ENCODE results near the gene NFYB. TPM values are rescaled to one million over a fixed set of nuclear protein-coding genes. Genes with fewer than 3 reads are reported as not detected.
"Not testable (repeated sequence)": the region's sequence is repeated elsewhere in the genome, so short reads cannot be mapped to it uniquely, and the experiment has no call there.

Gene NFYB
- polyA plus RNA-seq, 6 donors from 2014 or later: 24.2 to 44.4 (median 32.3) TPM

DNA sequence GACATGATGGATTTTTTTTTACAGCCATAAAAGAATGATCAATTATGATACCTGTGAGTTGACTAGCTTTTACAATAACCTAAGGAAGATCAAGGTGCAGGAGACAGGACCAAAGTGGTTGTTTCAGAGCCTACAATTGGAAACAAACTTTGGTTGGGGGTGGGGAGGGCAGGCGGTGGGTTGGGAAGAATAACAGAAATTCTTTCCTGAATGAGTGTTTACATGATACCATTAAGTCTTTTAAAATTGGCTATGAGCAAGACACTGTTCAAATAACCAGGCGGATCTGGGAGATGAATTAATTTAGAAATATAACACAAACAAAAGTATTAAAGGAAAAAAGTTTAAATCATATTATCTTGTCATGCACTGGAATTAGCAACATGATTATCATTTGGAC is 7.2 kb downstream of the NFYB start:
- no peaks in the 10 kb centered on the region for H3K9me3 Mint-ChIP-seq
- DNase-seq: no peak
- H3K27ac Mint-ChIP-seq: no peak overlapping the region
- no peak for ATAC-seq (ENCODE audit: low read depth in 2 of 2)
- peaks cover 13 to 17% (median 14%) of the 10 kb centered on the region in 3 donors for H3K4me1 Mint-ChIP-seq
- H3K36me3 Mint-ChIP-seq: peaks cover 8 to 10% of the 10 kb centered on the region in 2 donors
- no peaks in the 10 kb centered on the region for H3K27me3 Mint-ChIP-seq
- H3K4me3 Mint-ChIP-seq: no peak overlapping the region

- Mint-ChIP-seq H3K4me1 (peaks cover 3 to 7% (median 7%) of the 10 kb centered on the region in 3 donors), H3K27ac (no peak overlapping the region), H3K4me3 (no peak overlapping the region), H3K27me3 (no peaks in the 10 kb centered on the region), H3K36me3 (peaks cover 0 to 5% of the 10 kb centered on the region in 2 donors), H3K9me3 (no peaks in the 10 kb centered on the region)
- DNase-seq (no peak), ATAC-seq (ENCODE audit: low read depth in 2 of 2) (no peak)
These were observed 11.5 kb downstream of the NFYB start for GRCh38 chr12:104126548-104126947.

- H3K4me3 Mint-ChIP-seq: no peak overlapping the region
- ATAC-seq (ENCODE audit: low read depth in 2 of 2) (no peak), DNase-seq (no peak)
- H3K9me3 Mint-ChIP-seq: no peaks in the 10 kb centered on the region
- no peaks in the 10 kb centered on the region for H3K27me3 Mint-ChIP-seq
- H3K4me1 Mint-ChIP-seq: no peaks in the 10 kb centered on the region
- H3K27ac Mint-ChIP-seq: no peak overlapping the region
- peaks cover 0 to 16% of the 10 kb centered on the region in 2 donors for H3K36me3 Mint-ChIP-seq
These were observed 15.7 kb downstream of the NFYB start for GRCh38 chr12:104122298-104122697.

DNA sequence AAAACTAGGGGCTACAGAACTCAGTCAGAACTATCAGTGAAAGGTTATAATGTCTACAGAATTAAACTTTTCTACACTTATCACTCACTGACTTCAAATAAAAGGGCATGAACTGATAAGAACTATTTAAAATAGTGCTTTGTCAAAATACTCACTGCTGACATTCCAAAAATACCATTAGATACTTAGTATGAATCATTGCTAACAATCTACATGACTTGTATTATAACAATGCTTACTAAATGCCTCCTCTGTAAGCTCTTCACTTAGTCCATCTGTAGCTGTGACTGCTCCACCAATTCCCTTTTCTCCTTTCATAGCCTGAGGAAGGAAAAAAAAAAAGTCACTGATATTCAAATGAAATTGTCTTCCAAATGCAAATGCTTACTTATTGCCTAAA is 17.0 kb downstream of the NFYB start:
- ATAC-seq (ENCODE audit: low read depth in 2 of 2) (no peak), DNase-seq (no peak)
- Mint-ChIP-seq H3K4me1 (peaks cover 0 to under 1% (median 0%) of the 10 kb centered on the region in 3 donors), H3K27ac (no peak overlapping the region), H3K27me3 (no peaks in the 10 kb centered on the region), H3K36me3 (peaks cover 0 to 14% of the 10 kb centered on the region in 2 donors), H3K9me3 (no peaks in the 10 kb centered on the region), H3K4me3 (no peak overlapping the region)

DNA sequence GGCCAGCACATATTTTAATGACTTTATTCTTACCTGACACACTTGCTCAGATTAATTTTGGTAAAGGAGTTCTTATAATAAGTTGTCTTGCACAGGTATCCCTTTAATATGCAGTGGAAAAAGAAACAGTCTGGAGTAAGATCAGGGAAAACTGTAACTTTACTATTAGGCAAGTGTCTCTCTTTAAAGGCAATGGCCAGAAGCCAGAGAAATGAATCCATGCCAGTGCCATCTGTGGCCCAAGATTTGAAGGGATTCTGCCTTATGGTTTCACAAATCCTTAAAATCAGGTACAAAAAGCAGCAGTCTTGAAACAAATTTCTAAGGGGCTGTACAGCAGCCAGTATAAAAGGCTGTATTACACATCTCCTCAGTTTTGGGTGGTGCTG is 22.4 kb downstream of the NFYB start:
- no peaks in the 10 kb centered on the region for H3K9me3 Mint-ChIP-seq
- ATAC-seq (ENCODE audit: low read depth in 2 of 2) (no peak), DNase-seq (no peak)
- H3K4me1 Mint-ChIP-seq: peaks cover 0 to 5% (median 2%) of the 10 kb centered on the region in 3 donors
- no peak overlapping the region for H3K4me3 Mint-ChIP-seq
- peak overlapping the region in 1 of 6 donors; percentile 29 for H3K27ac Mint-ChIP-seq
- no peaks in the 10 kb centered on the region for H3K27me3 Mint-ChIP-seq
- peaks cover 0 to 8% of the 10 kb centered on the region in 2 donors for H3K36me3 Mint-ChIP-seq

DNA sequence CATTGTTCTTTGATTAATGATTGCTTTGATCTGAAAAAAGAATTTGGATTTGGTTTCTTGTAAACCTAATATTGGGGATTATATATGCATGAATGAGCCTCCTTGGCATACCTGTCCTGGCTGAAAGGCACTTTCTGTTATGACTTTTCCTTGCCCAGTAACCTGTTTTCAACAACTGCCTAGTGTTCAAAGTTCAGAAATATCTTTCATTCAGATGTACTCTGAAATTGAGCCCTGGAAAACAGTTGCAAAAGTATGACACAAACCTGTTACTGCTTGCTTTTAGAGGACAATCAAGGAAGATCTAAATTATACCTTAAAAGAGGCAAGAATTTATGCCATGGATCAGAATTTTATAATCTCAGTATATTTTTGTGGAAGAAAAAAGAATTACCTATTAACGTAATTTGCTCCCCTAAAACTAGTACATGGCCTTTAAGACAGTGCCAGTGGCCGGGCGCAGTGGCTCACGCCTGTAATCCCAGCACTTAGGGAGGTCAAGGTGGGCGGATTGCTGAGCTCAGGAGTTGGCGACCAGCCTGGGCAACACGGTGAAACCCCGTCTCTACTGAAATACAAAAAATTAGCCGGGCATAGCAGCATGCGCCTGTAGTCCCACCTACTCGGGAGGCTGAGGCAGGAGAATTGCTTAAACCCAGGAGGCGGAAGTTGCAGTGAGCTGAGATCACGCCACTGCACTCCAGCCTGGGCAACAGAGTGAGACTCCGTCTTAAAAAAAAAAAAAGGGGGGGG is 23.0 kb downstream of the NFYB start:
- not testable (repeated sequence) for ATAC-seq (ENCODE audit: low read depth in 2 of 2); H3K9me3 Mint-ChIP-seq; H3K4me1 Mint-ChIP-seq; H3K27me3 Mint-ChIP-seq; H3K36me3 Mint-ChIP-seq; H3K4me3 Mint-ChIP-seq; H3K27ac Mint-ChIP-seq; DNase-seq

DNA sequence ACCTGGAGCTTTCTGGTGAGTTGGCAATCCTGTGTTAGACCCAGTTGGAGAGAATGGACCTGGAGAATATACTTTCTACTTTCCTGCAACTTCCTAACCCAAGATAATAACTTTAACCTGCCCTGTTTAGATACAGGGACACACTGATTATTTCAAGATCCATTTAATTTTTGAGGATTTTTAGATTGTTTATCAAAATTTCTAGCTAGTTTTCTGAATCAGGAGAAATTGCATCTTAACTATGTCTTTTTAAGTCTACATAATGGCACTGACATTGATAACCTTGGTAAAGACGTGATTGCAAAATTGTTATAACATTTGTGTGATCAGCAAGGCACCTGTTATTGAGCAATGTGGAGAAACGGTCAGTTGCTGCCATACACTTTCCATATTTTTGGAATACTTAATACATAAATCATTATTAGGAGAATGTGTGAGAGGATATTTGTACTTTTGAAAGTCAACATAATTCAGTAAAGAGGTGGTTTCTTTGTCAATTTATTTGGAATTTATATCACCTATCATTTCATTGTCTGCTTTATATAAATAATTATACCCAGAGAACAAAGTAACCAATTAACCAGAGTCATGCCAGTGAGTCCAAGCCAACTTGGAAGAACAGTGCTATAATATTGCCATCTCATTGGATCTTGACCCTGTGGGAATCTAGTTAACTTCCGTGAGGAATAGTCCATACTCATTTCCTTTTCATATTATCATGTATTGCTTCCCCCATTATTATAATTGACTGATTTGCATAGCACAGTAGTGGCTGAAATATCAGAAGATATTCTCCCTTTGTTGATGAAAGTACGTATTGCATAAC is 28.4 kb downstream of the NFYB start:
- no peak overlapping the region for H3K4me3 Mint-ChIP-seq
- H3K9me3 Mint-ChIP-seq: no peaks in the 10 kb centered on the region
- H3K4me1 Mint-ChIP-seq: peaks cover 9 to 17% (median 9%) of the 10 kb centered on the region in 3 donors
- peak overlapping the region in 2 of 6 donors; percentile 32 to 60 for H3K27ac Mint-ChIP-seq
- ATAC-seq (ENCODE audit: low read depth in 2 of 2) (no peak), DNase-seq (no peak)
- peaks cover 0 to under 1% of the 10 kb centered on the region in 2 donors for H3K36me3 Mint-ChIP-seq
- no peaks in the 10 kb centered on the region for H3K27me3 Mint-ChIP-seq

DNA sequence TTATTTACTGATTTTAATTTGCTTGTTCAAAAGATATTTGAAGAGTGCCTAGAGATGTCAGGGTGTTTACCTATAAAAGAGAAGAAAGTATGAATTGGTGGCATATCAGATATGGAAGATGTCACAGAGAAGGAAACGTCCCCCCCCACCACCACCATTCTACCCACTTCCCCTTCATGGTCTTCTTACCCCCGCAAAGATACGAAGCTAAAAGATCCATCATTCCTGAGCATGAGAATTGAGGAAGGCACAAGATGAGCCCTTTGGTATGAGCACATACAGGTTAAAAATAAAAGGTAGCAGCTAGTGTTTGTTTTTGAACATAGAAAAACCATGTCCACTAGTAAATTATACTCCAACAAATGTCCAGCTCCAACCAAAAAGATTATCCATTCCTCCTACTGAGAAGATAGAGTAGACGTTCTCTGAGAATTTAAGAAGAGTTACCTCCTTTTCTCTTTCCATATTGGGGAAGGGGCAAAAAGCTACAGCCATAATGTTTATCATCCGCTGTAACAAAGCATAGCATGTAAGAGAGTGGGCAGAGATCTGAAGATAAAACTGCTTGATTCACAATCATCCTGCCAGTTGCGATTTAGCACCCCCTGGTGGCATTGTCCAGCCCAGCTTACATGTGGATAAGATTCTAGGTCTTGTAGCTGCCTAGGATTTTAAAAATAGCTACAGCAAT is 29.1 kb downstream of the NFYB start:
- peak overlapping the region in 3 of 6 donors; percentile 24 to 60 (median 32) for H3K27ac Mint-ChIP-seq
- no peaks in the 10 kb centered on the region for H3K27me3 Mint-ChIP-seq
- peak; percentile 71 for DNase-seq
- H3K36me3 Mint-ChIP-seq: no peaks in the 10 kb centered on the region
- H3K4me3 Mint-ChIP-seq: peak overlapping the region in 6 of 8 donors; percentile 3 to 55 (median 40)
- peak; percentile 95 for ATAC-seq (ENCODE audit: low read depth in 2 of 2)
- H3K9me3 Mint-ChIP-seq: no peaks in the 10 kb centered on the region
- peaks cover 9 to 17% (median 9%) of the 10 kb centered on the region in 3 donors for H3K4me1 Mint-ChIP-seq

DNA sequence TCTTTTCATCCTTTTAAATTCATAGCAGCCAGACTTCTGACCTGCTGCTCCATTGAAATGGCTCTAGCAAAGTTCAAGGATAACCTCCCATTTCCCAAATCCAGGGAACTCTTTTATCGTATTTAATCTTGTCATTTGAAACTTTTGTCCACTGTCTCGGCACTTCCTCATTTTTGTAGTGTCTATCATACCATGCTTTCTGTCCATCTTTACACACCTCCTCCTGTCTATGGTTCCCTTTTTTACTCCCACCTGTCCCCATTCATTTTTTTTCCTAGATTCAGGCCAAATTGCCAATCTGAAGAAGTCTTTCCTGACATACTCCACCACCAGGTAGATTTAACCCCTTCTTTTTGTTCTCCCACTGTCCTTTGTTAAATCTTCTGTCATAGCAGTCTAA is 31.0 kb downstream of the NFYB start:
- H3K4me3 Mint-ChIP-seq: no peak overlapping the region
- ATAC-seq (ENCODE audit: low read depth in 2 of 2): no peak
- H3K4me1 Mint-ChIP-seq: peaks cover 7 to 17% (median 9%) of the 10 kb centered on the region in 3 donors
- no peaks in the 10 kb centered on the region for H3K27me3 Mint-ChIP-seq
- H3K9me3 Mint-ChIP-seq: no peaks in the 10 kb centered on the region
- peak overlapping the region in 3 of 6 donors; percentile 0 to 82 (median 52) for H3K27ac Mint-ChIP-seq
- peaks cover 0 to under 1% of the 10 kb centered on the region in 2 donors for H3K36me3 Mint-ChIP-seq
- no peak for DNase-seq

GRCh38 chr12:104105461-104105860 is 32.5 kb downstream of the NFYB start:
- DNase-seq: no peak
- Mint-ChIP-seq H3K27me3 (no peaks in the 10 kb centered on the region), H3K4me3 (no peak overlapping the region), H3K4me1 (peaks cover 7 to 17% (median 9%) of the 10 kb centered on the region in 3 donors), H3K36me3 (peaks cover 0 to 7% of the 10 kb centered on the region in 2 donors), H3K9me3 (no peaks in the 10 kb centered on the region), H3K27ac (no peak overlapping the region)
- no peak for ATAC-seq (ENCODE audit: low read depth in 2 of 2)

GRCh38 chr12:104097954-104098353 is 40.1 kb downstream of the NFYB start:
- no peak overlapping the region for H3K27ac Mint-ChIP-seq
- no peaks in the 10 kb centered on the region for H3K9me3 Mint-ChIP-seq
- ATAC-seq (ENCODE audit: low read depth in 2 of 2): no peak
- H3K27me3 Mint-ChIP-seq: no peaks in the 10 kb centered on the region
- H3K36me3 Mint-ChIP-seq: peaks cover 10 to 34% of the 10 kb centered on the region in 2 donors
- no peak overlapping the region for H3K4me3 Mint-ChIP-seq
- no peaks in the 10 kb centered on the region for H3K4me1 Mint-ChIP-seq
- no peak for DNase-seq

- no peak overlapping the region for H3K27ac Mint-ChIP-seq
- H3K4me3 Mint-ChIP-seq: no peak overlapping the region
- no peaks in the 10 kb centered on the region for H3K27me3 Mint-ChIP-seq
- ATAC-seq (ENCODE audit: low read depth in 2 of 2): no peak
- no peaks in the 10 kb centered on the region for H3K4me1 Mint-ChIP-seq
- H3K36me3 Mint-ChIP-seq: peaks cover 10 to 27% of the 10 kb centered on the region in 2 donors
- DNase-seq: no peak
- no peaks in the 10 kb centered on the region for H3K9me3 Mint-ChIP-seq
These were observed 42.7 kb downstream of the NFYB start for GRCh38 chr12:104095289-104095688.

GRCh38 chr12:104094284-104094683 is 43.7 kb downstream of the NFYB start:
- Mint-ChIP-seq H3K36me3 (peaks cover 10 to 33% of the 10 kb centered on the region in 2 donors), H3K4me3 (no peak overlapping the region), H3K27me3 (no peaks in the 10 kb centered on the region), H3K9me3 (no peaks in the 10 kb centered on the region), H3K4me1 (no peaks in the 10 kb centered on the region), H3K27ac (peak overlapping the region in 1 of 6 donors; percentile 7)
- DNase-seq (no peak), ATAC-seq (ENCODE audit: low read depth in 2 of 2) (no peak)
